Activated naive CD8-positive, alpha-beta T cell treated with anti-CD3 and anti-CD28 coated beads, Interleukin-2, amount 50 U/mL, for 24 hours (primary cell): ENCODE measurements around the gene METTL26.

Source experiments
- ATAC-seq: fragments of 150-1000 bp; cut with Tn5 transposase; one replicate; pipeline ENCODE4 v1.10.0; 2021
- DNase-seq: peaks from one replicate; pipeline ENCODE4 v3.0.0; 2021
- H3K27ac Mint-ChIP-seq: one replicate; pipeline ENCODE4 v1.8.0; 2021; ENCODE audit warnings: mild to moderate bottlenecking, mixed read lengths
- H3K27me3 Mint-ChIP-seq: one replicate; pipeline ENCODE4 v1.8.0; 2021; ENCODE audit warnings: mixed read lengths
- H3K36me3 Mint-ChIP-seq: one replicate; pipeline ENCODE4 v1.8.0; 2021; ENCODE audit warnings: low read depth, mixed read lengths
- H3K4me1 Mint-ChIP-seq: one replicate; pipeline ENCODE4 v1.8.0; 2021; ENCODE audit warnings: mixed read lengths
- H3K4me3 Mint-ChIP-seq: one replicate; pipeline ENCODE4 v1.8.0; 2021; ENCODE audit warnings: mild to moderate bottlenecking, moderate library complexity, mixed read lengths
- H3K9me3 Mint-ChIP-seq: one replicate; pipeline ENCODE4 v1.8.0; 2021; ENCODE audit warnings: mixed read lengths

METTL26 gene

DNA sequence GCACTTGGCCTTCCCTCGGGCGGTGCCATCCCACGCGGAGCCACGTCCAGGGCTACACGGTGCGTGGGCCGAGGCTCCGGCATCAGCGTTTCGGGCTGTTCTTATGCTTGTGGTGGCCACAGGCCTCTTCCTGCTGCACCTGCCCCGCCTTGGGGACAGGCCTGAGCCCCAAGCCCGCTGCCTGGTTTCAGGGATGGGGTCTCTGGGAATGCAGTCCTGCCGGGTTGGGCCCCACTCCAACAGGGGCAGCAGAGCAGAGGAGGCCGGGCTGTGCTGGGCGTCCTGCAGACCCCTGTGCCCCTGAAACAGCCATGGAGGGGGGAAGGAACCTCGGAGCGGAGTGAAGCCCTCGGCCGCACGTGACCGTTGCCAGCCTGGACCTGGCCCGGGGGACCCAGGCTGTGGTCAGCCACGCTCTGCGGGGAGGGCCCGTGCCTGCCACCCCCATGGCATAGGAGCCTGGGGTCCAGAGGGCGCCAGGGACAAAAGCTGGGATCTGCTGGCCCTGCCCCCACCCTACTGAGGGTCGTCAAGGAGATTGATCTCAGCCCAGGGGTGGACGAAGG lies 5.8 kb downstream of the METTL26 start:
- H3K36me3 Mint-ChIP-seq, result no peaks in the 10 kb centered on the region
- H3K27me3 Mint-ChIP-seq, result no peaks in the 10 kb centered on the region
- no peak for ATAC-seq
- DNase-seq, result no peak
- H3K4me3 Mint-ChIP-seq, result no peak overlapping the region
- no peaks in the 10 kb centered on the region for H3K9me3 Mint-ChIP-seq
- H3K4me1 Mint-ChIP-seq, result peaks cover 4% of the 10 kb centered on the region
- no peak overlapping the region for H3K27ac Mint-ChIP-seq

DNA sequence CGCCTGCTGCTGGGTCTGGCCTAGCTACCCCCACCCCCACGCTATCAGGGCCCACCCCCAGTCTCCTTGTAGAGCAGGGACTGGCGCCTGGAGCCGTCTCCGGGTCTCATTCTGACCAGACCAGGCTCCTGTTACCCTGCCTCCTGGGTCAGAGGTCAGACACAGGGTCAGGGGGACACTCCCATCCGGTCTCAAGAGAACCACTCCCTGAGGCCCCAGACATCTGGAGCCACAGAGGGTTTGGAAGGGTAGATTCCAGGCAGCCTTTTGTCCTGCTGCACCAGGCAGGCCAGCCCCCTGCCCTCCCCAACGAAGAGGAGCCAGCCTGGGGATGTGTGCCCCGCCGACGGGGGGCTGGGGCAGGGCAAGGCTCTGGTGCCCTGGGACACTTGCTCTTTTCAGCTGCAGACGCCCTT lies 6.3 kb downstream of the METTL26 start:
- H3K9me3 Mint-ChIP-seq, result no peaks in the 10 kb centered on the region
- H3K27me3 Mint-ChIP-seq, result no peaks in the 10 kb centered on the region
- ATAC-seq (no peak), DNase-seq (no peak)
- no peak overlapping the region for H3K4me3 Mint-ChIP-seq
- no peaks in the 10 kb centered on the region for H3K36me3 Mint-ChIP-seq
- no peak overlapping the region for H3K27ac Mint-ChIP-seq
- peaks cover 4% of the 10 kb centered on the region for H3K4me1 Mint-ChIP-seq

DNA sequence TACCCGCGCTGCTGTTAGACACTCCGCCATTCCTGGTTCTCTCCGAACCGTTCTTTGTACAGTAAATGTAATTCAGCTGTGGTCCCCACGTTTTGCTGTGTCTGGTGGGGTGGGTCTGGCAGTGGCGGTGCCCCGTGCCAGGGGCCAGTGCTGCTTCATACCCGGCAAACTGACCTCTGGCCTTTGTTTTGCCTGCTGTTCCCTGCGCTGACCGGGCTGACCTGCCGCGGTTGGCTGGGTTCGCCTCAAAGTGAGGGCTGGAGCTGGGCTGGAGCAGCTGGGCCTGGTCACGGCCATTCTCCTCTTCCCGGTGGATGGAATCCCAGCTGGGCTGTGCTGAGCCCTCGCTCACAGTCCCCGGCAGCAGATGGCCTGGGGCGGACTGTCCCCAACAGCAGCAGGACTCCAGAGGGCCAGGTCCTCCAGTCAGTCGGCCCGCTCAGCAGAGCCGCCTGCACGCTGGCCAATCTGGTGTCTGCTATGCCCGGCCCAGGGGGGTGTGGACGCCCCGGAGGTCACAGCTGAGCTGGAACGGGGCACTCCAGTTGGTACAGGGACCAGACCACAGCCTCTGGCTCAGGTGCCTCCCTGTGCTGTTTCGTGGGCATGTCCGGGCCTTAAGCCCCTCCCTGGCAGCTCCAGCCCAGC lies 6.8 kb downstream of the METTL26 start:
- Mint-ChIP-seq H3K27ac (no peak overlapping the region), H3K9me3 (no peaks in the 10 kb centered on the region), H3K4me1 (peaks cover 3% of the 10 kb centered on the region), H3K36me3 (no peaks in the 10 kb centered on the region), H3K27me3 (no peaks in the 10 kb centered on the region), H3K4me3 (no peak overlapping the region)
- ATAC-seq (no peak), DNase-seq (no peak)

DNA sequence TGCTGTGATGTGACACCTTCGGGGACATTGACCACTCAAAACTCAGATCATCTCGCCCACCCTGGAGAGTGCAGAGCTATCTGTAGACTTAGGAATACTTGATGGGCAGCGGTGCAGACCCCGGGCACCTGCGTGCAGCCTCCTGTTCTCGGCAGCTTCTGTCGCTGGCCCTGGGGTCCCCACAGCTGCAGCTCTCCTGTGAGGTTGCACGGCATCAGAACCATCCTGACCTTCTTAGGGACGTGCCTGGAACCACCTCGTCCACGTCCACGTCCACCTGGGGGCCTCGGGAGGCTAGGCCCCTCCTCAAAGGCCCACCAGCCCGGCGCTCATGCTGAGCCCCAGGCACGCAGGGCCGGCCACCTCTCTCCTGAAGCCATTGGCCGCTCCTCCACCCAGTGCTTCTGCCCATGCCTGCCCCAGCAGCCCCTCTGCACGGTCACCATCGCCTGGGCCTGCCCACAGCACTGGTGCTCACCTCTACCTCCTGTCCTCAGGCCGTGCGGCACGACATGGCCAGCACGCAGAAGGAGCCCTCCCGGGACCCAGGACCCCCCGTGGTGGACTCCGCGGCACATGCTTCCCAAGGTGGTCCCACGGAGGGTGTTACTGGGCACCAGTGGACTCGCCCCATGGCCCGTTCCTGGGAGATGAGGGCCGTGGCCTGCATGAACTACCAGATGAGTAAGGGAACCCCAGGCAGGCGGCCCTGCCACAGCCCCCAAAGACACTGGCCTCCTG lies 7.6 kb downstream of the METTL26 start:
- Mint-ChIP-seq H3K4me1 (peaks cover 2% of the 10 kb centered on the region), H3K36me3 (no peaks in the 10 kb centered on the region), H3K27me3 (no peaks in the 10 kb centered on the region), H3K27ac (no peak overlapping the region), H3K9me3 (no peaks in the 10 kb centered on the region), H3K4me3 (no peak overlapping the region)
- DNase-seq, result no peak
- no peak for ATAC-seq

DNA sequence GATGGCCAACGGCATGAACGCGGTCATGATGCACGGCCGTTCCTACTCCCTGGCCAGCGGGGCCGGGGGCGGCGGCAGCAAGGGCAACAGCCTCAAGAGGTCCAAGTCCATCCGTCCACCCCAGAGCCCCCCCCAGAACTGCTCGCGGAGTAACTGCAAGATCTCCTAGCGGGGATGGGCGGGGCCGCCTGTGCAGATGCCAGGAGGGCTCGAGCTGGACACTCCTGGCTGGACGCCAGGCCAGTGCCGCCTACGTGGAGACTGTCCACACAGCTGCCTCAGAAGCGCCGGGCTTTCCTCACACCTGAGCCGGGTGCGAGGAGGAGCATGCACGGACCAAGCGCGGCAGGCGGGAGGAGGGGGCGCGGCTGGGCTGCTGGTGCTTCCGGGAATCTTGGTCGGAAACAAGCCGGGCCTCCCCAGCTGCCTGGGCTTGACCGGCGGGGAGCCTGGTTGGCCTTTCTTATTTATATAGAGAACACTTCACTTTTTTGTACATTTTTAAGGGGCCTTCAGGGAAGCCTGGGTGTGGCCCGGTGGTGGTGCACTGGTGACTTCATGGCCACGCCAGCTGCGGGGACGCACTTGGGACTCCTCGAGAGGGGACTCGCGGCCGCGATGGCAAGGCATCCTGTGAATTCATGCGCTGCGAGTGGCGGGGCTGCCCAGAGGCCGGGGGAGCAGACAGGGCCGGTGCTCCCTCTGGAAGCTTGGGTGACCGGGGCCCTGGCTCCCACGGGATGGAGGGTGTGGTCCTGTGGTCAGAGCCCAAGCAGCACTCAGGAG lies 8.5 kb downstream of the METTL26 start:
- Mint-ChIP-seq H3K9me3 (no peaks in the 10 kb centered on the region), H3K36me3 (no peaks in the 10 kb centered on the region), H3K27me3 (no peaks in the 10 kb centered on the region)

DNA sequence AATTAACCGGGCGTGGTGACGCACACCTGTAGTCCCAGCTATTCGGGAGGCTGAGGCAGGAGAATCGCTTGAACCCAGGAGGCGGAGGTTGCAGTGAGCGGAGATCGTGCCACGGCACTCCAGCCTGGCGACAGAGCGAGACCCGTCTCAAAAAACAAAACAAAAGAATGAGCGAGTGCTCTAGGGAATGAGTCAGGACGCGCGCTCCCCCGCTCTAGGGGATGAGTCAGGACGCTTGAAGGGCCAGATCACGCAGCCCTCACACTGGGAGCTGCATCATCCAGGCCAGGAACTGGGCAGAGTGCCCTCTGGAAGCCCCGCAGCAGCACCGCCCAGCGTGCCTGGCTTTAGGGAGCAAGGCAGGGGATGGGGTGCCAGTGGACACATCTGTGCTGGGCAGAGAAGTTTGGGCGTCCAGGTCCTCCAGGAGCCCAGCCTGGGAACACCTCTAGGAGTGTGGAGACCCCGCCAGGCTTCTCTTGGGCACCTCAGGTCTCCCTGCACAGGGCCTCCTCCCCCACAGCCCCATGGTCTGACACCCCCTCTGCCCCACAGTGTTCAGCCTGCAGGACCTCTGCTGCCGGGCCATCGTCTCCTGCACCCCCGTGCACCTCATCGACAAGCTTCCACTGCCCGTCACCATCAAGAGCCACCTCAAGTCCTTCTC lies 9.2 kb downstream of the METTL26 start:
- Mint-ChIP-seq H3K9me3 (no peaks in the 10 kb centered on the region), H3K27me3 (no peaks in the 10 kb centered on the region), H3K4me1 (no peaks in the 10 kb centered on the region), H3K36me3 (no peaks in the 10 kb centered on the region), H3K27ac (no peak overlapping the region), H3K4me3 (no peak overlapping the region)
- no peak for ATAC-seq
- DNase-seq, result no peak

More for the DNA sequence above, 8.5 kb downstream of the METTL26 start:
- Mint-ChIP-seq H3K4me1 (peaks cover 2% of the 10 kb centered on the region), H3K4me3 (no peak overlapping the region), H3K27ac (no peak overlapping the region)
- ATAC-seq (no peak), DNase-seq (no peak)

DNA sequence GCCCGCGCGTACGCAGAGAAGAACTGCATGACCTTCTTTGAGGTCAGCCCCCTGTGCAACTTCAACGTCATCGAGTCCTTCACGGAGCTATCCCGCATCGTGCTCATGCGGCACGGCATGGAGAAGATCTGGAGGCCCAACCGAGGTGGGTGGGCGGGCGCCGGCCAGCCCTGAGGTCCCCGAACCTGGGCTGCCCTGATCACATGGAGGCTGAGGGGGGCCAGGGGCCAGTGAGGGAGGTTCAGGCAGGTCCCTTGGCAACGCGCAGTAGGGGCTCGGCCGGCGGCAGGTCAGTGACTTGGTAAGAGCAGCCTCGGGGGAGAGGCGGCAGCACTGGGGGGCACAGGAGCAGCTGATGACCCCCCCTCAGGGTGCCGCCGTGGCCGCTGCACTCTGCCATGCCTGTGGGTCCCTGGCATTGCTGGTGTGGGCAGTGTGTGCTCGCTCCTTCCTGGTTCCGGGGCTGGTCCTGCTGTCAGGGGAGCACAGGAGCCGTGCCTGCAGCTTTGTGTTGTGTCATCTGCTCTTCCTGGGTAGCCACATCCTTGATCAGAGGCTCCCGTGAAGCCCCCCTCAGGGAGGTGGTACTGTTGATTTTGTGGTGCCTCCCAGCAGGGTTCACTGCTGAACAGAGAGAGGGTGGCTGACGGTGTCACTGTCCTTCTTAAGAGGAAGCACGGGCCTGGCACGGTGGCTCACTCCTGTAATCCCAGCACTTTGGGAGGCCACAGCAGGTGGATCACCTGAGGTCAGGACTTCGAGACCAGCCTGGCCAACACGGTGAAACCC lies 9.9 kb downstream of the METTL26 start:
- DNase-seq, result no peak
- no peak for ATAC-seq
- Mint-ChIP-seq H3K27ac (no peak overlapping the region), H3K4me1 (no peaks in the 10 kb centered on the region), H3K36me3 (no peaks in the 10 kb centered on the region), H3K9me3 (no peaks in the 10 kb centered on the region), H3K27me3 (no peaks in the 10 kb centered on the region), H3K4me3 (no peak overlapping the region)

DNA sequence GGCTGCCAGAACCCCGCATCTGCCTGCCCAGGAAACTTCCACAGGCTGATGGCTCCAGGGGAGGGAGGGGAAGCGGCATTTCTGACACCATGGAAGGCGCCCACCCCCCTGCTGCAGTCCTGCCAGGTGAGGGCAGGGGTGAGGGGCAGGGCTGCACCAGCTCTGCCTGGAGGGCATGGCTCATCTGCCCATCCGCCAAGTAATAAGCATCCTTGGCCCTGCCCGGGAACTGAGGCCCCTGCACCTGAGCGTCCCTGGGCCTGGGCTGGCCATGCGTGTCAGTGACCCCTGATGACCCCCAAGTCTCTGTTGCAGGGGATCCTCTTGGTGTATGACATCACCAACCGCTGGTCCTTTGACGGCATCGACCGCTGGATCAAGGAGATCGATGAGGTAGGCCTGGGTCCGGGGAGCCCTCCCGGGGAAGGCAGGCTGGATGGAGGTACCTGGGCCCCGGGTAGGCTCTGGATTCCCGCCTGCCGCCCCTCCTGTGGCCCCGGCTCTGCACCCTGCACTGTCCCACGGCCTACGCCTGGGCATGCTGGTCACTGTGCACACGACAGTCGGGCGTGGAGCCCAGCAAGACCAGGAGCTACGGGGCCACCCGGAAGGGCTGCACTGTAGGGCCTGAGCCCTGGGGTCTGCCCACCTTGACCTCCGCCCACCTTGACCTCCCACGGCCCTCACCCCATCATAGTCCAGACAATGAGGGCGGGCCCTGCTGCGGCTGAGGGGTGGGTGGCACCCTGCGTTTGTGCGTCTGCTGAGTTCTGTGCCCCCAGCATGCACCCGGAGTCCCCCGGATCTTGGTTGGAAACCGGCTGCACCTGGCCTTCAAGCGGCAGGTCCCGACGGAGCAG lies 10.8 kb downstream of the METTL26 start:
- H3K36me3 Mint-ChIP-seq, result no peaks in the 10 kb centered on the region
- no peak for DNase-seq
- H3K27me3 Mint-ChIP-seq, result no peaks in the 10 kb centered on the region
- no peaks in the 10 kb centered on the region for H3K4me1 Mint-ChIP-seq
- no peak overlapping the region for H3K4me3 Mint-ChIP-seq
- no peak for ATAC-seq
- no peak overlapping the region for H3K27ac Mint-ChIP-seq
- H3K9me3 Mint-ChIP-seq, result no peaks in the 10 kb centered on the region

DNA sequence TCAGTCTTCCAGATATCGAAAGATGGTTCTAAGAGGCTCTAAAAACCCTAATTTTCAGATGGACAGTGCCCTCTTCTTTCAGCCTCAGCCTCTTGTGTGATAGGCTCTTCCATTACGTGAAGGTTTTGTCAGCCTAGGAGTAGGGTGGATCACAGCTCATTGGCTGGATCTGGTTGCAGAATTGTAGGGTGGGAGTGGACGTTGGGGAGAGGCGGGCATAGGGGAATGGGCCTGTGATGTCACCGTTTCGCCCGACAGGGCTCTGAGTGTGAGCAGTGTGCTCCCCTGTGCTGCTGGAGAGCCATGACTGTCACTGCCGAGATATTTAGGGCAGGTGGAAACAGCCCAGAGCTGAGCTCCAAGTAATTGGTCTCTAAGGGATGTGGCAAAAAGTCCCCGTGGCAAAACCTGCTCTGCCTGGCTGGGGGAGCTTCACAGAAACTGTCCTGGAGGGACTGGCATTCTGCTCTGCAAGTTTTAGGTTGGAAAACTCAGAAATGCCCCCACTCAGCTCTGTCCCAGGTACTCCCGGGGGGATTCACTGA lies 11.5 kb downstream of the METTL26 start:
- Mint-ChIP-seq H3K9me3 (no peaks in the 10 kb centered on the region), H3K4me3 (no peak overlapping the region), H3K27ac (no peak overlapping the region), H3K27me3 (no peaks in the 10 kb centered on the region), H3K36me3 (no peaks in the 10 kb centered on the region), H3K4me1 (no peaks in the 10 kb centered on the region)
- no peak for ATAC-seq
- DNase-seq, result no peak

DNA sequence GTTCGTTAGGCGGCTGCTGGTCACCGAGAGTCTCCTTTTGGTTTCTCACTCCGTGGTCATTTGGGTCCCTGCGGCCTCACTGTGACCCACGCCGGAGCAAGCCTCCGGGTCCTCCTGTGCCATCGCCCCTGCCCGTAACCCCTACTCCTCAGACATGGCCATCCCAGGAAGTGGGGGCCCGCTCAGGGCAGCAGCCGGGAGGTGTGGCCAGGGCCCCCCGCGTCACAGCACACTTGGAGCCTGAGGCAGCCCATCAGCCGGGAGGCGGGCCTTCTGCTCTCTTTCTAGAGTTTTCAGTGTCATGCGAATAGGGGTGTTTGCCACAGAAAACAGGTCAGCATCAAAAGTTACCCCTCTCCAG lies 13.2 kb downstream of the METTL26 start:
- H3K4me1 Mint-ChIP-seq, result no peaks in the 10 kb centered on the region
- ATAC-seq, result no peak
- no peak overlapping the region for H3K4me3 Mint-ChIP-seq
- no peaks in the 10 kb centered on the region for H3K27me3 Mint-ChIP-seq
- DNase-seq, result no peak
- no peak overlapping the region for H3K27ac Mint-ChIP-seq
- no peaks in the 10 kb centered on the region for H3K9me3 Mint-ChIP-seq
- H3K36me3 Mint-ChIP-seq, result no peaks in the 10 kb centered on the region

DNA sequence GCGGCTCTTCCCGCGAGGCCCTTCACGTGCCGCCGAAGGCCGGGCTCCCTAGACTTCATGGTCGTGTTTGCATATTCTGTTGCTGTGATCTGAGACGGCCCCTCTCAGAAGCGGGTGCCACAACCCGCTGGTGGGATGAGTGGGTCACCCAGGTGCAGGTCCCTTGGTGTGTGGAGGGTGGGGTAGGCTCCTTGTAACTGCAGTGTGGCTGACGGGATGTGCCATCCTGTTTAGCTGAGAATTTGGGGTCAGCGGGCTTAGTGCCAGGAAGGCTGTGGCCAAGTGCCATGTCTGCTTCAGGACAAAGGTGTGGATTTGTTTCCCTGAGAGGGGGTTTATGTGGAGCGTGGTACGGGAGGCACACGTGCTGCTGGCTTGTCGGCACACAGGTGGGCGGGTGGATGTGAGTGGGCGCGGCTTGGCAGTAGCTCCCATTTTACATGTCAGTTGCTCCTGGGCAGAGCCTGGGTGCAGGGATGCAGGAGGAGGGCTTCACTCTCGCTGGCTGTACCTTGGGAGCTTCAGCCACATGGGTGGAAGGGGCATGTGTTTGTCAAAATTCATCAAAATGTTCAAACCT lies 14.5 kb downstream of the METTL26 start:
- H3K27me3 Mint-ChIP-seq, result no peaks in the 10 kb centered on the region
- DNase-seq, result no peak
- ATAC-seq, result no peak
- H3K4me1 Mint-ChIP-seq, result no peaks in the 10 kb centered on the region
- H3K27ac Mint-ChIP-seq, result no peak overlapping the region
- no peak overlapping the region for H3K4me3 Mint-ChIP-seq
- H3K9me3 Mint-ChIP-seq, result no peaks in the 10 kb centered on the region
- no peaks in the 10 kb centered on the region for H3K36me3 Mint-ChIP-seq

DNA sequence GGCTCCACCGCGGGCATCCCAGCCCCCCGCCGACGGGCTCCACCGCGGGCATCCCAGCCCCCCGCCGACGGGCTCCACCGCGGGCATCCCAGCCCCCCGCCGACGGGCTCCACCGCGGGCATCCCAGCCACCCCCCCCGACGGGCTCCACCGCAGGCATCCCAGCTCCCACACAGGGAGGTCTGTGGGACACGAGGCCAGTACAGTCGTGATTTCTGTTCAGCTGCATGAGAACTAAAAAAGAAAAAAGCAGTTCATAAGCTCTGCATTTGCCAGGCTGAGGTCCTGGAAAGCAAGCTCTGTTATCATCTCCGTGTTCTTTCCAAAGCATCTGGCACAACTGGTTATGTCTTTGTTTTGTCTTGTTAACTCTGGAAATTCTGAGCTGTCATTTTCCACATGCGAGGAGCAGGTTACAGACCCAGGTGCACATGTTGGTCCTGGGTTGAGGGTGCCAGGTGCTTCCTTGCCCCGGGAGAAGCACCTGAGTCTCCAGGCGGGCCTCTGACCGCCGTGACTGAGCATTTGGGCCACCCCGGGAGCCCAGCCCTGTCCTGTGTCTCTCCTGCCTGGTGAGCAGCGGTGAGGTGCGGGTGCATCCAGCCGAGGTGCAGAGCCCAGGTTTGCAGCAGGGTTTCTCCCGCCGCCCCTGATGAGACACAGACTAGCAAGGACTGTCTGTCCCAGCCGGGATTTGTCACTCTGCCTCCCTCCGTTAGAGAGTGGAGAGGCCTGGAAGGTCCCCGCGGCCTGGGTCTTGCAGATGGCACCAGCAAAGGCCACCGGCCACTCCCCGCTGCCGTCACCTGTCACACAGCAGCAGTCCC lies 15.2 kb downstream of the METTL26 start:
- no peaks in the 10 kb centered on the region for H3K36me3 Mint-ChIP-seq
- DNase-seq (no peak), ATAC-seq (no peak)
- no peaks in the 10 kb centered on the region for H3K27me3 Mint-ChIP-seq
- H3K9me3 Mint-ChIP-seq, result no peaks in the 10 kb centered on the region
- H3K4me1 Mint-ChIP-seq, result no peaks in the 10 kb centered on the region
- no peak overlapping the region for H3K4me3 Mint-ChIP-seq
- H3K27ac Mint-ChIP-seq, result no peak overlapping the region
